Neural cell (in vitro differentiated cells): ENCODE results near the gene TUBB3.
"Not testable (repeated sequence)": the region's sequence is repeated elsewhere in the genome, so short reads cannot be mapped to it uniquely, and the experiment has no call there.

Experiments
- EP300 ChIP-seq: fragments of 450-650 bp; conservative IDR thresholded peaks from 2 replicates; pipeline ENCODE4 v1.6.1; 2014; ENCODE audit warnings: antibody characterized with exemption, mild to moderate bottlenecking, moderate library complexity; ENCODE audit not compliant: poor library complexity, severe bottlenecking
- EZH2 ChIP-seq: fragments of 200-600, 300-800 bp; shearing (Covaris generic), sonication (generic); IDR thresholded peaks from 2 replicates; pipeline ENCODE4 v1.6.1; 2014; ENCODE audit warnings: antibody characterized with exemption, low read length, borderline replicate concordance, mild to moderate bottlenecking; ENCODE audit not compliant: insufficient read depth, poor library complexity, severe bottlenecking
- MXI1 ChIP-seq: fragments of 450-650 bp; conservative IDR thresholded peaks from 2 replicates; pipeline ENCODE4 v1.6.1; 2014; ENCODE audit warnings: antibody characterized with exemption, mild to moderate bottlenecking; ENCODE audit not compliant: poor library complexity, severe bottlenecking
- POLR2AphosphoS5 ChIP-seq: IDR thresholded peaks from 2 replicates; pipeline ENCODE4 v1.6.1; 2012
- RAD21 ChIP-seq: fragments of 450-650 bp; conservative IDR thresholded peaks from 2 replicates; pipeline ENCODE4 v1.6.1; 2014; ENCODE audit warnings: antibody characterized with exemption, mild to moderate bottlenecking, moderate library complexity
- SMC3 ChIP-seq: fragments of 450-650 bp; conservative IDR thresholded peaks from 2 replicates; pipeline ENCODE4 v1.6.1; 2014; ENCODE audit warnings: antibody characterized with exemption, mild to moderate bottlenecking, moderate library complexity; ENCODE audit not compliant: poor library complexity
- TAF1 ChIP-seq: IDR thresholded peaks from 2 replicates; pipeline ENCODE4 v1.6.1; 2012; ENCODE audit warnings: low read depth
- TF ChIP-seq, protein P1 (sequence below): fragments of 450-650 bp; IDR thresholded peaks from 2 replicates; pipeline ENCODE4 v1.5.1; 2014; ENCODE audit warnings: antibody characterized with exemption, mild to moderate bottlenecking, moderate library complexity; ENCODE audit not compliant: poor library complexity, severe bottlenecking
- TF ChIP-seq, protein P2 (sequence below): IDR thresholded peaks from 2 replicates; pipeline ENCODE4 v1.6.1; 2012; ENCODE audit warnings: borderline replicate concordance

GRCh38 chr16:89934019-89934418 is 10.9 kb downstream of the TUBB3 start:
- TF ChIP-seq, protein P1, sequence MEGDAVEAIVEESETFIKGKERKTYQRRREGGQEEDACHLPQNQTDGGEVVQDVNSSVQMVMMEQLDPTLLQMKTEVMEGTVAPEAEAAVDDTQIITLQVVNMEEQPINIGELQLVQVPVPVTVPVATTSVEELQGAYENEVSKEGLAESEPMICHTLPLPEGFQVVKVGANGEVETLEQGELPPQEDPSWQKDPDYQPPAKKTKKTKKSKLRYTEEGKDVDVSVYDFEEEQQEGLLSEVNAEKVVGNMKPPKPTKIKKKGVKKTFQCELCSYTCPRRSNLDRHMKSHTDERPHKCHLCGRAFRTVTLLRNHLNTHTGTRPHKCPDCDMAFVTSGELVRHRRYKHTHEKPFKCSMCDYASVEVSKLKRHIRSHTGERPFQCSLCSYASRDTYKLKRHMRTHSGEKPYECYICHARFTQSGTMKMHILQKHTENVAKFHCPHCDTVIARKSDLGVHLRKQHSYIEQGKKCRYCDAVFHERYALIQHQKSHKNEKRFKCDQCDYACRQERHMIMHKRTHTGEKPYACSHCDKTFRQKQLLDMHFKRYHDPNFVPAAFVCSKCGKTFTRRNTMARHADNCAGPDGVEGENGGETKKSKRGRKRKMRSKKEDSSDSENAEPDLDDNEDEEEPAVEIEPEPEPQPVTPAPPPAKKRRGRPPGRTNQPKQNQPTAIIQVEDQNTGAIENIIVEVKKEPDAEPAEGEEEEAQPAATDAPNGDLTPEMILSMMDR: not testable (repeated sequence)
- TF ChIP-seq POLR2AphosphoS5: peak; percentile 41
- not testable (repeated sequence) for TF ChIP-seq EZH2, EP300, SMC3, RAD21, TAF1, MXI1
- TF ChIP-seq, protein P2, sequence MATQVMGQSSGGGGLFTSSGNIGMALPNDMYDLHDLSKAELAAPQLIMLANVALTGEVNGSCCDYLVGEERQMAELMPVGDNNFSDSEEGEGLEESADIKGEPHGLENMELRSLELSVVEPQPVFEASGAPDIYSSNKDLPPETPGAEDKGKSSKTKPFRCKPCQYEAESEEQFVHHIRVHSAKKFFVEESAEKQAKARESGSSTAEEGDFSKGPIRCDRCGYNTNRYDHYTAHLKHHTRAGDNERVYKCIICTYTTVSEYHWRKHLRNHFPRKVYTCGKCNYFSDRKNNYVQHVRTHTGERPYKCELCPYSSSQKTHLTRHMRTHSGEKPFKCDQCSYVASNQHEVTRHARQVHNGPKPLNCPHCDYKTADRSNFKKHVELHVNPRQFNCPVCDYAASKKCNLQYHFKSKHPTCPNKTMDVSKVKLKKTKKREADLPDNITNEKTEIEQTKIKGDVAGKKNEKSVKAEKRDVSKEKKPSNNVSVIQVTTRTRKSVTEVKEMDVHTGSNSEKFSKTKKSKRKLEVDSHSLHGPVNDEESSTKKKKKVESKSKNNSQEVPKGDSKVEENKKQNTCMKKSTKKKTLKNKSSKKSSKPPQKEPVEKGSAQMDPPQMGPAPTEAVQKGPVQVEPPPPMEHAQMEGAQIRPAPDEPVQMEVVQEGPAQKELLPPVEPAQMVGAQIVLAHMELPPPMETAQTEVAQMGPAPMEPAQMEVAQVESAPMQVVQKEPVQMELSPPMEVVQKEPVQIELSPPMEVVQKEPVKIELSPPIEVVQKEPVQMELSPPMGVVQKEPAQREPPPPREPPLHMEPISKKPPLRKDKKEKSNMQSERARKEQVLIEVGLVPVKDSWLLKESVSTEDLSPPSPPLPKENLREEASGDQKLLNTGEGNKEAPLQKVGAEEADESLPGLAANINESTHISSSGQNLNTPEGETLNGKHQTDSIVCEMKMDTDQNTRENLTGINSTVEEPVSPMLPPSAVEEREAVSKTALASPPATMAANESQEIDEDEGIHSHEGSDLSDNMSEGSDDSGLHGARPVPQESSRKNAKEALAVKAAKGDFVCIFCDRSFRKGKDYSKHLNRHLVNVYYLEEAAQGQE: not testable (repeated sequence)
